Right lung (tissue), 5 donors: ENCODE results near the gene MAP3K9. TPM values are rescaled to one million over a fixed set of nuclear protein-coding genes. Genes with fewer than 3 reads are reported as not detected.

Experiments used
- DNase-seq, 2 donors: peaks; one replicate each; pipeline ENCODE4 v3.0.0-alpha.2; 2013
- polyA plus RNA-seq, 5 donors: library from polyadenylated mRNA; unstranded; fragments of 120-200 nt; gene quantifications; one replicate each; pipeline versions ENCODE4 v1.2.1 to v1.2.3, GENCODE V29; 2013; ENCODE audit warnings: inconsistent platforms in 1 of 5, low replicate concordance in 1 of 5; ENCODE audit not compliant: insufficient read length in 5 of 5, insufficient read depth in 1 of 5

The MAP3K9 gene
- polyA plus RNA-seq, 5 donors: 3.6 to 5.4 (median 5.2) TPM

- DNase-seq: peak in 1 of 2 donors; percentile 40
Measured at GRCh38 chr14:70821584-70822529, 12.5 kb upstream of the MAP3K9 start.

- no peak for DNase-seq
Measured at GRCh38 chr14:70816525-70816924, 7.2 kb upstream of the MAP3K9 start.

GRCh38 chr14:70814466-70814865 lies 5.2 kb upstream of the MAP3K9 start:
- DNase-seq: no peak

- DNase-seq: no peak
Measured at GRCh38 chr14:70812124-70812818, 3.0 kb upstream of the MAP3K9 start.

- DNase-seq: no peak
Measured at GRCh38 chr14:70811578-70811977, 2.3 kb upstream of the MAP3K9 start.

- DNase-seq: no peak
Measured at GRCh38 chr14:70811050-70811449, 1.7 kb upstream of the MAP3K9 start.

- DNase-seq: no peak
Measured at GRCh38 chr14:70810621-70811020, 1.3 kb upstream of the MAP3K9 start.

GRCh38 chr14:70808416-70809224 lies 693 bp downstream of the MAP3K9 start:
- no peak for DNase-seq

GRCh38 chr14:70807898-70808415 lies 1.4 kb downstream of the MAP3K9 start:
- DNase-seq: no peak

GRCh38 chr14:70804556-70805162 lies 4.7 kb downstream of the MAP3K9 start:
- DNase-seq: no peak

GRCh38 chr14:70803321-70804310 lies 5.7 kb downstream of the MAP3K9 start:
- no peak for DNase-seq

- DNase-seq: no peak
Measured at GRCh38 chr14:70802379-70802778, 6.9 kb downstream of the MAP3K9 start.

- DNase-seq: no peak
Measured at GRCh38 chr14:70801836-70802235, 7.5 kb downstream of the MAP3K9 start.

GRCh38 chr14:70796551-70796950 lies 12.8 kb downstream of the MAP3K9 start:
- no peak for DNase-seq

GRCh38 chr14:70794294-70794693 lies 15.0 kb downstream of the MAP3K9 start:
- DNase-seq: no peak

- no peak for DNase-seq
Measured at GRCh38 chr14:70793637-70794036, 15.7 kb downstream of the MAP3K9 start.

- no peak for DNase-seq
Measured at GRCh38 chr14:70792939-70793338, 16.4 kb downstream of the MAP3K9 start.

- no peak for DNase-seq
Measured at GRCh38 chr14:70791971-70792370, 17.3 kb downstream of the MAP3K9 start.

GRCh38 chr14:70789961-70790360 lies 19.4 kb downstream of the MAP3K9 start:
- no peak for DNase-seq

GRCh38 chr14:70789361-70789760 lies 20.0 kb downstream of the MAP3K9 start:
- no peak for DNase-seq
